A673 (cell line): ENCODE data around the gene UNC13D.

Source experiments
- EZH2 ChIP-seq: fragments of 200-600 bp; sonication (generic); IDR thresholded peaks from 2 replicates; pipeline ENCODE4 v1.6.1; 2017; ENCODE audit warnings: borderline replicate concordance, low read depth, mild to moderate bottlenecking, mixed read lengths, antibody characterized with exemption, low read length; ENCODE audit not compliant: poor library complexity, severe bottlenecking
- TF ChIP-seq, protein P1 (sequence below): fragments of 300-800, 200-600 bp; sonication (generic); conservative IDR thresholded peaks from 2 replicates; pipeline ENCODE4 v1.5.1; 2017; ENCODE audit warnings: low read depth, mild to moderate bottlenecking, antibody characterized with exemption, low read length, moderate library complexity, mixed read lengths

DNA sequence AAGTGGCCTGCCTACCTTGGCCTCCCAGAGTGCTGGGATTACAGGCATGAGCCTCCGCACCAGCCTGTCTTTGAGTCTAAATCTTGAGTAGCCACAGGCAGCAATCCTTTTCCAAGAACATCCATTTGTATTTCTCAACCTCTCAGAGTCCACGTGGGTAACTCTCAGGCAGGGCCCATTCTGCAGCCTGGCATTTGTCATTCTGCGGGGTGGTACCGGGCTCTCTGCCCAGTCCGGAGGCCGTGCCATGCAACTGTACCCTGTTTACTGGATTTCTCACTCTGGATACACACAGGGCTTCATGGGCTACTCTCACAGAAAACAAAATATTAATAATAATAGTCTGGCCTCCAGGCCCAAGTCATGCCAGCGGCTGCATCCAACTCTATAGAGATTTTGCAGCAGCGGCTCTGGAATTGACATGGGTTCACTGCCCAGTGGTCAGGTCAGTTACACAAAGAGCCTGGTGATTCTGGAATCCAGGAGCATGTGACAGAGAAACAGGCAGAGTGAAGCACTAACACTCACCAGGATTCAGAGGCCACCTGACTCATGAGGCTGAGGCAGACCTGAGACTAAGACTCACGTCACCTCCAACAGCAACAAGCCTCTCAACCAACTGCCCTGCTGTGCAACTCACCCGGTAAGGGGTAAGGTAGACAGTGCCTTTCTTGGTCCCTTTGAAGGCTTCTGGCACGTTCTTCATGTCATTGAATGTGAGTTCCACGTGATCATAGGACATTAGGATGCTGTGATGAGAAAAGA is 6.9 kb upstream of the UNC13D start:
- TF ChIP-seq, protein P1, sequence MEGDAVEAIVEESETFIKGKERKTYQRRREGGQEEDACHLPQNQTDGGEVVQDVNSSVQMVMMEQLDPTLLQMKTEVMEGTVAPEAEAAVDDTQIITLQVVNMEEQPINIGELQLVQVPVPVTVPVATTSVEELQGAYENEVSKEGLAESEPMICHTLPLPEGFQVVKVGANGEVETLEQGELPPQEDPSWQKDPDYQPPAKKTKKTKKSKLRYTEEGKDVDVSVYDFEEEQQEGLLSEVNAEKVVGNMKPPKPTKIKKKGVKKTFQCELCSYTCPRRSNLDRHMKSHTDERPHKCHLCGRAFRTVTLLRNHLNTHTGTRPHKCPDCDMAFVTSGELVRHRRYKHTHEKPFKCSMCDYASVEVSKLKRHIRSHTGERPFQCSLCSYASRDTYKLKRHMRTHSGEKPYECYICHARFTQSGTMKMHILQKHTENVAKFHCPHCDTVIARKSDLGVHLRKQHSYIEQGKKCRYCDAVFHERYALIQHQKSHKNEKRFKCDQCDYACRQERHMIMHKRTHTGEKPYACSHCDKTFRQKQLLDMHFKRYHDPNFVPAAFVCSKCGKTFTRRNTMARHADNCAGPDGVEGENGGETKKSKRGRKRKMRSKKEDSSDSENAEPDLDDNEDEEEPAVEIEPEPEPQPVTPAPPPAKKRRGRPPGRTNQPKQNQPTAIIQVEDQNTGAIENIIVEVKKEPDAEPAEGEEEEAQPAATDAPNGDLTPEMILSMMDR: no peak
- no peak for TF ChIP-seq EZH2
